Keratinocyte (primary cell): ENCODE data around the gene FGF4. TPM values are rescaled to one million over a fixed set of nuclear protein-coding genes. Genes with fewer than 3 reads are reported as not detected.

ENCODE experiments used
- DNase-seq: peaks from one replicate; pipeline ENCODE4 v3.0.0-alpha.2; 2011; ENCODE audit warnings: low read depth, missing footprints, low spot score
- FAIRE-seq: peaks from 2 replicates; lab custom pipeline; 2011; peaks lifted over from hg19 to GRCh38; lab: Jason Lieb, UNC
- H2AFZ ChIP-seq: 2 replicates; pipeline ENCODE4 v1.6.0; 2012; ENCODE audit warnings: low read length, control low read depth, inconsistent platforms; ENCODE audit not compliant: control insufficient read depth
- H3K27ac ChIP-seq: 2 replicates; pipeline ENCODE4 v1.5.1; 2011; ENCODE audit warnings: low read length; ENCODE audit not compliant: control insufficient read depth, insufficient read depth
- H3K27me3 ChIP-seq: 3 replicates; pipeline ENCODE4 v1.6.0; 2011; ENCODE audit warnings: low read length; ENCODE audit not compliant: control insufficient read depth, insufficient read depth; ENCODE audit errors: extremely low read depth
- H3K36me3 ChIP-seq, 2 experiments: 2 replicates in 1 of 2; 3 replicates in 1 of 2; pipeline ENCODE4 v1.5.1; 2011; ENCODE audit warnings: low read length in 2 of 2, mild to moderate bottlenecking in 1 of 2; ENCODE audit not compliant: control insufficient read depth in 2 of 2, insufficient read depth in 2 of 2; ENCODE audit errors: extremely low read depth in 1 of 2
- H3K4me1 ChIP-seq: 3 replicates; pipeline ENCODE4 v1.5.1; 2011; ENCODE audit warnings: low read length; ENCODE audit not compliant: control insufficient read depth, insufficient read depth; ENCODE audit errors: extremely low read depth
- H3K4me2 ChIP-seq: 3 replicates; pipeline ENCODE4 v1.6.0; 2011; ENCODE audit warnings: low read depth, low read length; ENCODE audit not compliant: control insufficient read depth, insufficient read depth; ENCODE audit errors: extremely low read depth
- H3K4me3 ChIP-seq, 3 experiments: fragments of 200-600 bp in 1 of 3; sonication (generic) in 1 of 3; 2 replicates in 2 of 3; 3 replicates in 1 of 3; pipeline ENCODE4 v1.5.1; 2011 to 2016; ENCODE audit warnings: low read length in 3 of 3, mild to moderate bottlenecking in 3 of 3, control low read depth in 2 of 3, inconsistent platforms in 1 of 3, low read depth in 1 of 3, mixed read lengths in 1 of 3, mixed run types in 1 of 3, moderate library complexity in 1 of 3; ENCODE audit not compliant: control insufficient read depth in 2 of 3, insufficient read depth in 2 of 3; ENCODE audit errors: extremely low read depth in 1 of 3
- H3K79me2 ChIP-seq: 2 replicates; pipeline ENCODE4 v1.6.0; 2012; ENCODE audit warnings: low read length; ENCODE audit not compliant: control insufficient read depth, insufficient read depth
- H3K9ac ChIP-seq: 3 replicates; pipeline ENCODE4 v1.6.0; 2011; ENCODE audit warnings: low read length; ENCODE audit not compliant: control insufficient read depth, insufficient read depth; ENCODE audit errors: extremely low read depth
- H3K9me1 ChIP-seq: 3 replicates; pipeline ENCODE4 v1.6.0; 2011; ENCODE audit warnings: low read length; ENCODE audit not compliant: control insufficient read depth, insufficient read depth; ENCODE audit errors: extremely low read depth
- H3K9me3 ChIP-seq: 2 replicates; pipeline ENCODE4 v1.5.1; 2012; ENCODE audit warnings: low read depth, low read length; ENCODE audit not compliant: control insufficient read depth
- H4K20me1 ChIP-seq: 3 replicates; pipeline ENCODE4 v1.6.0; 2011; ENCODE audit warnings: low read length; ENCODE audit not compliant: control insufficient read depth, insufficient read depth; ENCODE audit errors: extremely low read depth
- EZH2 ChIP-seq: IDR thresholded peaks from one replicate; pipeline ENCODE4 v1.6.1; 2012; ENCODE audit warnings: inconsistent platforms, mild to moderate bottlenecking, low read length, moderate library complexity
- dilution Hi-C: fragments of 300-500 bp; cut with MboI; formaldehyde crosslinking; loops from one replicate; pipeline ENCODE4 v1.7.0; 2020; ENCODE audit warnings: low sequenced_read_pairs; ENCODE audit not compliant: extremely low pct_ligation_motif_present
- polyA plus RNA-seq, 5 experiments: library from polyadenylated mRNA; depleted of rRNA in 3 of 5; stranded (reverse) in 3 of 5; stranded (forward) in 1 of 5; unstranded in 1 of 5; fragments of >200 nt; gene quantifications; 1 replicate in 1 of 5; 2 replicates in 3 of 5; 3 replicates in 1 of 5; pipeline versions ENCODE4 v1.2.1 to v1.2.3, GENCODE V29; 2011 to 2012; ENCODE audit warnings: missing spikeins in 2 of 5, low read depth in 1 of 5, low replicate concordance in 1 of 5
- TF ChIP-seq, protein P1 (sequence below), 3 experiments: IDR thresholded peaks in 1 of 3; conservative IDR thresholded peaks in 1 of 3; optimal IDR thresholded peaks in 1 of 3; 2 replicates in 2 of 3; 3 replicates in 1 of 3; pipeline versions ENCODE3 to v1.5.1; 2011; ENCODE audit warnings: low read length in 3 of 3, mild to moderate bottlenecking in 3 of 3, moderate library complexity in 2 of 3, control low read depth in 1 of 3, inconsistent platforms in 1 of 3; ENCODE audit not compliant: insufficient read depth in 2 of 3; ENCODE audit errors: extremely low read depth in 1 of 3

FGF4 gene
- polyA plus RNA-seq, 1 donor (not counting 4 experiments of a cell fraction or from before 2014, with no cell fraction given), result not detected

GRCh38 chr11:69822676-69823494, 47.7 kb upstream of the FGF4 start:
- H3K4me3 ChIP-seq, result no peak overlapping the region
- DNase-seq (no peak), FAIRE-seq (no peak)
- no peaks in the 10 kb centered on the region for H3K79me2 ChIP-seq
- no peak overlapping the region for H3K4me2 ChIP-seq
- H3K9me3 ChIP-seq, result no peaks in the 10 kb centered on the region
- H3K27ac ChIP-seq, result no peak overlapping the region
- no peak overlapping the region for H2AFZ ChIP-seq
- no peaks in the 10 kb centered on the region for H3K36me3 ChIP-seq
- H4K20me1 ChIP-seq, result no peaks in the 10 kb centered on the region
- dilution Hi-C loops, result no loop called here
- no peaks in the 10 kb centered on the region for H3K9me1 ChIP-seq
- H3K4me1 ChIP-seq, result no peaks in the 10 kb centered on the region
- TF ChIP-seq, protein P1, sequence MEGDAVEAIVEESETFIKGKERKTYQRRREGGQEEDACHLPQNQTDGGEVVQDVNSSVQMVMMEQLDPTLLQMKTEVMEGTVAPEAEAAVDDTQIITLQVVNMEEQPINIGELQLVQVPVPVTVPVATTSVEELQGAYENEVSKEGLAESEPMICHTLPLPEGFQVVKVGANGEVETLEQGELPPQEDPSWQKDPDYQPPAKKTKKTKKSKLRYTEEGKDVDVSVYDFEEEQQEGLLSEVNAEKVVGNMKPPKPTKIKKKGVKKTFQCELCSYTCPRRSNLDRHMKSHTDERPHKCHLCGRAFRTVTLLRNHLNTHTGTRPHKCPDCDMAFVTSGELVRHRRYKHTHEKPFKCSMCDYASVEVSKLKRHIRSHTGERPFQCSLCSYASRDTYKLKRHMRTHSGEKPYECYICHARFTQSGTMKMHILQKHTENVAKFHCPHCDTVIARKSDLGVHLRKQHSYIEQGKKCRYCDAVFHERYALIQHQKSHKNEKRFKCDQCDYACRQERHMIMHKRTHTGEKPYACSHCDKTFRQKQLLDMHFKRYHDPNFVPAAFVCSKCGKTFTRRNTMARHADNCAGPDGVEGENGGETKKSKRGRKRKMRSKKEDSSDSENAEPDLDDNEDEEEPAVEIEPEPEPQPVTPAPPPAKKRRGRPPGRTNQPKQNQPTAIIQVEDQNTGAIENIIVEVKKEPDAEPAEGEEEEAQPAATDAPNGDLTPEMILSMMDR (optimal IDR thresholded peaks at IDR 0.05 in 1 of 3, IDR thresholded peaks at IDR 0.05 in 1 of 3, conservative IDR thresholded peaks at IDR 0.05 in 1 of 3; ENCODE audit: extremely low read depth in 1 of 3, insufficient read depth in 2 of 3, low read length in 3 of 3), result no peak
- H3K9ac ChIP-seq, result no peak overlapping the region
- peaks cover 58% of the 10 kb centered on the region for H3K27me3 ChIP-seq

DNA sequence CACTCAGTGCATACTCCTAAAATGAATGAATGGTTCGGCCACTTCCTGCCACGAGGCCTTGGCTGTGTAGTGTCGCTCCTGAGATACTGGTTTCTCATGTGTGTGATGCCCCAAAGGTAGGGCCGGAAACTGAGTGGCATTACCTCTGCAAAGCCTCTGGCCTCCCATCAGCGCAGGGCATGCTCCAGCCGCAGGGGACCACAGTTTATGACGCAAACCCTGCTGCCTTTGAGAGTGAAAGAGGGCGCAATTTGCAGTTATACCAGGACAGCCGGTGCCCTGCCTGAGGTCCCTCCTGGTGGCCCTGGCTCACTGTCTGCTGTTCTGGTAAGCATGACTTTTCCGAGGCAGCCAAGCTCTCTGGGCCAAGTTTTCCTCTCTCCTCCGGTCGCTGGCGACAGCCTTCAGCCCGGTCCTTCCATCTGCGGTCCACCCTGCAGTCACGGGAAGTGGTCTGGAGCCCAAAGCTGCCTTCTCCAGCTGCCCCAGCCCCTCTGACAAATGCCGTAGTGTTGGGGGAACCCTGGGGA, 46.4 kb upstream of the FGF4 start:
- no peak overlapping the region for H3K9ac ChIP-seq
- no peaks in the 10 kb centered on the region for H3K9me1 ChIP-seq
- dilution Hi-C loops, result no loop called here

More for the DNA sequence above, 46.4 kb upstream of the FGF4 start:
- Histone ChIP-seq H3K27me3 (peaks cover 71% of the 10 kb centered on the region), H3K9me3 (no peaks in the 10 kb centered on the region), H3K79me2 (no peaks in the 10 kb centered on the region), H3K27ac (no peak overlapping the region), H3K4me2 (no peak overlapping the region), H2AFZ (no peak overlapping the region), H3K4me1 (no peaks in the 10 kb centered on the region), H3K36me3 (no peaks in the 10 kb centered on the region), H3K4me3 (no peak overlapping the region), H4K20me1 (no peaks in the 10 kb centered on the region)
- TF ChIP-seq EZH2, result no peak
- TF ChIP-seq, protein P1 (optimal IDR thresholded peaks at IDR 0.05 in 1 of 3, IDR thresholded peaks at IDR 0.05 in 1 of 3, conservative IDR thresholded peaks at IDR 0.05 in 1 of 3; ENCODE audit: extremely low read depth in 1 of 3, insufficient read depth in 2 of 3, low read length in 3 of 3), result no peak
- DNase-seq, result no peak
- FAIRE-seq, result no peak
